Gastrocnemius medialis (tissue), 4 donors: Measurements from ENCODE around the gene UPF2. TPM values are rescaled to one million over a fixed set of nuclear protein-coding genes. Genes with fewer than 3 reads are reported as not detected.
"Not testable (repeated sequence)": the region's sequence is repeated elsewhere in the genome, so short reads cannot be mapped to it uniquely, and the experiment has no call there.

Experiments
- ATAC-seq, 2 donors: fragments of 150-250 bp; one replicate each; pipeline ENCODE4 v1.9.1; 2016
- DNase-seq, 2 donors: peaks; one replicate each; pipeline ENCODE4 v3.0.0-alpha.2; 2019
- H3K27ac ChIP-seq, 4 donors: fragments of 200-600 bp; sonication (generic); 1 replicate in 1 of 4; 2 replicates in 3 of 4; pipeline ENCODE4 v1.5.1; 2016 to 2018; ENCODE audit warnings: mild to moderate bottlenecking in 2 of 4, moderate library complexity in 1 of 4
- H3K27me3 ChIP-seq, 3 donors: fragments of 200-600 bp; sonication (generic) in 2 of 3; 1 replicate in 1 of 3; 2 replicates in 2 of 3; pipeline versions ENCODE4 v1.5.1 to v1.6.0; 2016 to 2019; ENCODE audit warnings: mild to moderate bottlenecking in 1 of 3, moderate library complexity in 1 of 3
- H3K36me3 ChIP-seq, 2 donors: fragments of 200-600 bp; sonication (generic) in 1 of 2; one replicate each; pipeline ENCODE4 v1.5.1; 2017 to 2018
- H3K4me1 ChIP-seq, 2 donors: fragments of 200-600 bp; sonication (generic) in 1 of 2; one replicate each; pipeline ENCODE4 v1.5.1; 2016 to 2017; ENCODE audit warnings: mild to moderate bottlenecking in 2 of 2
- H3K4me3 ChIP-seq, 4 donors: fragments of 200-600 bp; sonication (generic) in 3 of 4; 1 replicate in 1 of 4; 2 replicates in 3 of 4; pipeline ENCODE4 v1.5.1; 2016 to 2019; ENCODE audit warnings: mild to moderate bottlenecking in 2 of 4
- H3K9me3 ChIP-seq, 3 donors: fragments of 200-600 bp; sonication (generic) in 2 of 3; 1 replicate in 1 of 3; 2 replicates in 2 of 3; pipeline ENCODE4 v1.5.1; 2016 to 2019
- CTCF ChIP-seq, 5 experiments: fragments of 450-650 bp in 3 of 5; fragments of 200-600 bp in 2 of 5; sonication (generic) in 2 of 5; IDR thresholded peaks in 4 of 5; conservative IDR thresholded peaks in 1 of 5; 1 replicate in 4 of 5; 2 replicates in 1 of 5; pipeline ENCODE4 v1.5.1; 2016 to 2019; ENCODE audit warnings: antibody characterized with exemption in 5 of 5, mild to moderate bottlenecking in 3 of 5, moderate library complexity in 3 of 5
- POLR2A ChIP-seq, 2 donors: fragments of 450-650 bp; IDR thresholded peaks; one replicate each; pipeline ENCODE4 v1.6.1; 2017; ENCODE audit warnings: antibody characterized with exemption in 2 of 2, mild to moderate bottlenecking in 2 of 2, moderate library complexity in 2 of 2
- in situ Hi-C, 4 donors: fragments of 200-750 bp; cut with MboI; loops; one replicate each; pipeline versions ENCODE4 v1.15.0 to v1.8.0; 2017; ENCODE audit warnings: low sequenced_read_pairs in 4 of 4
- intact Hi-C: fragments of 100-400 bp; cut with DNase I; formaldehyde crosslinking; loops from one replicate; pipeline ENCODE4 v1.15.1; 2023; ENCODE audit warnings: low total_unique reads
- total RNA-seq, 4 donors: library from RNA; depleted of rRNA; stranded (reverse); fragments of >200 nt; gene quantifications; one replicate each; pipeline versions ENCODE4 v1.1.0 to v1.2.3, GENCODE V29; 2016

The UPF2 gene
- total RNA-seq, 4 donors from 2014 or later: 22.9 to 30.7 (median 26.4) TPM

- Histone ChIP-seq H3K4me1 (no peaks in the 10 kb centered on the region), H3K36me3 (peaks cover 0 to 26% of the 10 kb centered on the region in 2 donors), H3K9me3 (no peaks in the 10 kb centered on the region), H3K27me3 (no peaks in the 10 kb centered on the region), H3K27ac (no peak overlapping the region), H3K4me3 (no peak overlapping the region)
- in situ Hi-C loops (no loop called here), intact Hi-C loops (no loop called here)
- ATAC-seq (no peak), DNase-seq (no peak)
- TF ChIP-seq CTCF (IDR thresholded peaks at IDR 0.05 in 4 of 5, conservative IDR thresholded peaks at IDR 0.05 in 1 of 5): no peak
- TF ChIP-seq POLR2A (IDR thresholded peaks at IDR 0.05): no peak
Measured at GRCh38 chr10:12013926-12014325, 28.7 kb downstream of the UPF2 start.

- H3K27me3 ChIP-seq, DNase-seq, H3K4me3 ChIP-seq, ATAC-seq, H3K9me3 ChIP-seq, intact Hi-C loops, H3K27ac ChIP-seq, H3K4me1 ChIP-seq, in situ Hi-C loops: not testable (repeated sequence)
- H3K36me3 ChIP-seq: peaks cover 0 to 30% of the 10 kb centered on the region in 2 donors
Measured at GRCh38 chr10:12013391-12013790, 29.2 kb downstream of the UPF2 start.

- H3K4me1 ChIP-seq: no peaks in the 10 kb centered on the region
- no peak overlapping the region for H3K27ac ChIP-seq
- peaks cover 2 to 30% of the 10 kb centered on the region in 2 donors for H3K36me3 ChIP-seq
- no peak overlapping the region for H3K4me3 ChIP-seq
- TF ChIP-seq CTCF (IDR thresholded peaks at IDR 0.05 in 4 of 5, conservative IDR thresholded peaks at IDR 0.05 in 1 of 5) (no peak), POLR2A (IDR thresholded peaks at IDR 0.05) (no peak)
- DNase-seq (no peak), ATAC-seq (no peak)
- in situ Hi-C loops: no loop called here
- intact Hi-C loops: no loop called here
- no peaks in the 10 kb centered on the region for H3K9me3 ChIP-seq
- H3K27me3 ChIP-seq: no peaks in the 10 kb centered on the region
Measured at GRCh38 chr10:12010353-12010752, 32.3 kb downstream of the UPF2 start.

- ATAC-seq, H3K9me3 ChIP-seq, H3K27ac ChIP-seq, DNase-seq, intact Hi-C loops, H3K27me3 ChIP-seq, H3K4me3 ChIP-seq, in situ Hi-C loops, H3K4me1 ChIP-seq: not testable (repeated sequence)
- peaks cover 2 to 41% of the 10 kb centered on the region in 2 donors for H3K36me3 ChIP-seq
Measured at GRCh38 chr10:12008842-12009241, 33.8 kb downstream of the UPF2 start.

- DNase-seq: no peak
- intact Hi-C loops: no loop called here
Measured at GRCh38 chr10:12006671-12007070, 35.9 kb downstream of the UPF2 start.

More at GRCh38 chr10:12006671-12007070, 35.9 kb downstream of the UPF2 start:
- Histone ChIP-seq H3K27me3 (no peaks in the 10 kb centered on the region), H3K27ac (no peak overlapping the region), H3K36me3 (peaks cover 2 to 48% of the 10 kb centered on the region in 2 donors), H3K4me3 (no peak overlapping the region), H3K9me3 (no peaks in the 10 kb centered on the region), H3K4me1 (no peaks in the 10 kb centered on the region)
- TF ChIP-seq CTCF (IDR thresholded peaks at IDR 0.05 in 4 of 5, conservative IDR thresholded peaks at IDR 0.05 in 1 of 5) (no peak), POLR2A (IDR thresholded peaks at IDR 0.05) (no peak)
- in situ Hi-C loops: no loop called here
- no peak for ATAC-seq
